Dedifferentiated amniotic fluid mesenchymal stem cell (primary cell): ENCODE data around the gene CACUL1.
"Not testable (repeated sequence)": the region's sequence is repeated elsewhere in the genome, so short reads cannot be mapped to it uniquely, and the experiment has no call there.

Experiments
- DNase-seq: peaks from one replicate; pipeline ENCODE4 v3.0.0-alpha.2; 2016; ENCODE audit errors: extremely low spot score

Gene CACUL1

DNA sequence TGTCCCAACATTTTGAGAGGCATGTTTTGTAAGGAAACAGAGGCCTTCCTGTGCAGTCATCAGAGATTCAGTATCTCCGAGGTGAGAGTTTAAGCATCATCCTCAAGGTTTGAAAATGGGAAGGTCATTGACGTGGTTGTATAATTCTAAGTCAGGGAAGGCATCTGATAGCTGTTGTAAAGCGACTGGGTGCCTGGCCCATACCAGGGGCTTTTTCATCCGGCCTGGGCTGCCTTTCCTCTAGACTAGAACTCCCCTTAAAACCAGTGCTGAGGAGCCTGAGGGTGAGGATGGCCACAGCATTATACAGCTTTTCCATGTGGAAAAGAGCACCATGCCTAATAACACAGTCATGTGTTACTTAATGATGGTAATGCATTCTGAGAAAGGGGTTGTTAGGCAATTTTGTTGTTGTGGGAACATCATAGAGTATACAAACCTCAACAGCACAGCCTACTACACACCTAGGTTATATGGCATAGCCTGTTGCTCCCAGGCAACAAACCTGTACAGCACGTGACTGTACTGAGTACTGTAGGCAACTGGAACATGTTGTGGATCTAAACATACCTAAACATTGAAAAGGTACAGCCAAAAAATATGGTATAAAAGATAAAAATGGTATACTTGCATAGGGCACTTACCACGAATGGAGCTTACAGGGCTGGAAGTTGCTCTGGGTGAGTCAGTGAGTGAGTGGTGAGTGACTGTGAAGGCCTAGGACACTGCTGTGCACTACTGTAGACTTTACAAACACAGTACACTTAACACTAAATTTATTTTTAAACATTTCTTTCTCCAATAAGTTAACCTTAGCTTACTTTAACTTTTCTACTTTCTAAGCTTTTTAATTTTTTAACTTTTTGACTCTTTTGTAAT lies 13.5 kb upstream of the CACUL1 start:
- no peak for DNase-seq

GRCh38 chr10:118767297-118768040 lies 12.7 kb upstream of the CACUL1 start:
- DNase-seq, result no peak

DNA sequence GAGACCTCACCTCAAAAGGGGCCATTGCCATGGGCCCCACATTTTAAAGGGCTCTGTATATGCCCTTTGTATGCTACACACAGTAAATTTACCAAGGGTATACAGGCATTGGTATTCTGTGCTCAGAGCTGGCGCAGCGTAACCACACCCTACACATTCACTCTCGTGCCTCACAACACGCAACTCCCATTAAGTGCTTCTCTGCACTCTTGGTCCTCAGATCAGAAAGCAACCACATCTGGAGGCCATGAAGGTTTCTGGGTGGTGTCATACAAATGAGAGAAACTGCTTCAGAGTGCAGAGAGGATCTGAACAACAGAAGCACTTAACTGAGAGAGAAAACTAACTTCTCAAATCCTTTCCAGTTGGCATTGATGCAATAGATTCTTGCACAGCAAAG lies 9.4 kb upstream of the CACUL1 start:
- no peak for DNase-seq

DNA sequence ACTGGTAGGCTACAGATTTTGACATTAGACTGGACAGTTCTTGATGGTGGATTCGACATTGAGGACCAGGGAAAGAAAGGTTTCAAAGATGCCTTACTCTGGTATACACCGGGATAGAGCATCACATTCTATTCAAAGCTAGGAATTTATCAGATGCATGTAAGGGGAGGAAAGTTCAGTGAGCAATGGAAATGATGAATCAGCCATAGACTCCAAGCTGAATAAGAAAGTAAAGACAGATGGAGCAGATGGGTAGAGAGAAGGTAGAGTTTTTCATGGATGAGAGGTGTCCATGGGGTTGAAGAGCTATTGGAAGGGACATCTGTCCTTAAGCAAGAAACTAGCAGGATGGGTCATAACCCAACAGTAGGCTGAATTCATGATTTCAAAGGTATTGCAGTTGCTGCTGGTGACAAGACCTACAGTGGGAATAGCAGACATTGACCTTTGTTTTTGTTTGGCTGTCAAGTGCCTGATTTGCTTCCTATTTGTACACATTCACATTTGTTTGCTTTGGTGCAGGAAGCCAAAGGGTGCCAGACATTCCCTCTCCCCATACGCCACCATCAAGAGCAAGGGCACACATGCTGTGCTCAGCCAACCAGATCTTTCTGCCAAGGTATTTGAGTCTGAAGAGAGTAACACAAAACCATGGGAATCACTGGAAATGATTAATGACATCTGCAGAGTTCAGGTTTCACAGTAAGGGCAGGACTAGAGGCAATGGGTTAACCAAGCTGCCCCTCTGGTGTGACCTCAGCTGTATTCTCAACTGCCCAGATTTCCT lies 8.6 kb upstream of the CACUL1 start:
- DNase-seq, result no peak

DNA sequence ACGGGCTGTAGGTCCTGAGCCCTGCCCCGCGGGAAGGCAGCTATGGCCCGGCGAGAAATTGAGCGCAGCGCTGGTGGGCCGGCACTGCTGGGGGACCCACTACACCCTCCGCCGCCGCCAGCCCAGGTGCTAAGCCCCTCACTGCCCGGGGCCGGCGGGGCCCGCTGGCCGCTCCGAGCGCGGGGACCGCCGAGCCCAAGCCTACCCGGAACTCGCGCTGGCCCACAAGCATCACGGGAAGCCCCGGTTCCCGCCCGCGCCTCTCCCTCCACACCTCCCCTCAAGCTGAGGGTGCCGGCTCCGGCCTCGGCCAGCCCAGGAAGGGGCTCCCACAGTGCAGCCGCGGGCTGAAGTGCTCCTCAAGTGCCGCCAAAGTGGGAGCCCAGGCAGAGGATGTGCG lies 5.5 kb upstream of the CACUL1 start:
- DNase-seq, result no peak

- no peak for DNase-seq
Observed at GRCh38 chr10:118758449-118758848, 3.7 kb upstream of the CACUL1 start.

DNA sequence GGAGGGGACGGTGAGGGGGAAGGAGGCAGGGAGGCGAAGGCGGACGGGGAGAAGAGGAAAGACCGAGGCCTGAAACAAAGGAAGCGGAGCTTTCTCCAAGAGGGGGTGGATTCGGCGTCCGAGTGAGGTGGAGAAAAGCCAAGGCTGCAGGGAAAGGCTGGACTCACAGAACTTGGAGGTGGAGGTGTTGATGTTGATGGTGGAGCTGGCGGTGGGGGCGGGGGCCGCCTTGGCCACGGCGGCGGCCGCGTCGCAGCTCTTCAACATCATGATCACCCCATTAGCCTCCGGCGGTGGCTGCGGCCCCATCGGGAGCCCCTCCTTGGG lies 578 bp downstream of the CACUL1 start:
- no peak for DNase-seq

DNA sequence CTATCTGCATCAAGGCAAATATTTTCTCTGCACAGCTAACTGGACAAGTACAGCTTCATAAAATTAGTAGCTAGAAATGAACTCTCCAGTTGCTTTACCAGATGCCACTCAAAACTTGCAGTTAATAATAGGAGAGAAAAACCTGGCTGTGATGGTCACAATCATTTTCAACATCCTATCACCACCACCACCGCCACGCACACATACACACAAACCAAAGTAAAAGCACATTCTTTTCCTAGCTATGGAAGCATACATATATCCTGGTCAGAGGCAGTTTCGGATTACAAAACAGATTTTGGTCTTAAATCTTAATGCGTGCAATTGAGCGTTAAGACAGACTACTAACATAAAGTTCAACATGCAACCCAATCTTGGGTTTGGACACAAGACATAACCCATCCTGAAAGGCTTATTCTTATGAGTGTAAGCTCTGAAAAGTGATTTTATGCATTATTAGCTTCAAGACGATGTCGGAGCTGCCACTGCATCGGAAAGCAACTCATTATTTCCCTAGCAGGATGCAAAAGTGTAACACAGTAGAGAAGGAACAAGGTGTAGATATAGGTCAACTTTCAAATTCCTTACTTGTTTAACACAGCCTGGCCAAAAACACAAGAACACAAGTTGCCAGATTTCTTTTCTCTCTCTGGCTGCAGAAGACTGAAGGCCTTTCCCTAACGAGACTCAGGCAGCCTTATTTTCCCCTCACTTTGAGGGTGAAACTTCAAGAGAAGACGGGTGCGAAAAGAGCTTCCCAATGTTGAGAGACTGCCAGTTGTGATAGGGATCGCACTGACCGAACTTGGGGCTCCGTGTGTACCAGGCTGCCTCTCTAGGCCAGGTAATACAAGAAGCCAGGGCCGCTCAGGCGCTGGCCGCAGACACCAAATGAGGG lies 1.2 kb downstream of the CACUL1 start:
- no peak for DNase-seq

GRCh38 chr10:118752409-118752808 lies 2.4 kb downstream of the CACUL1 start:
- DNase-seq, result no peak

- DNase-seq, result no peak
Observed at GRCh38 chr10:118751265-118751664, 3.5 kb downstream of the CACUL1 start.

- DNase-seq, result no peak
Observed at GRCh38 chr10:118748041-118748440, 6.7 kb downstream of the CACUL1 start.

DNA sequence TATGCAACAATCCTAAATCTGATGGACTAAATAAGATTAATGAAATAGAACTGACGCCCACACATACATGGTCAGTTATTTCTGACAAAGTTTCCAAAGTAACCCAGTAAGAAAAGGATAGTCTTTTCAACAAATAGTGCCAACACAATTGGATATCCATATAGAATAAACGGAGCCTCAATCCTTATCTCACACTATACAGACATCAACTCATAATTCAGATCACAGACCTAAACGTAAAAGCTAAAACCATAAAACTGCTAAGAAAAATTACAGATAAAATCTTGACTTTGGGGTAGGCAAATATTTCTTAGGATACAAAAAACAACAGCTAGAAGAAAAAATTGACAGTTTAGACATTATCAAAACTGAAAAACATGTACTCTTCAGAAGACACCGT lies 8.5 kb downstream of the CACUL1 start:
- DNase-seq, result no peak

- DNase-seq, result no peak
Observed at GRCh38 chr10:118745056-118745455, 9.7 kb downstream of the CACUL1 start.

DNA sequence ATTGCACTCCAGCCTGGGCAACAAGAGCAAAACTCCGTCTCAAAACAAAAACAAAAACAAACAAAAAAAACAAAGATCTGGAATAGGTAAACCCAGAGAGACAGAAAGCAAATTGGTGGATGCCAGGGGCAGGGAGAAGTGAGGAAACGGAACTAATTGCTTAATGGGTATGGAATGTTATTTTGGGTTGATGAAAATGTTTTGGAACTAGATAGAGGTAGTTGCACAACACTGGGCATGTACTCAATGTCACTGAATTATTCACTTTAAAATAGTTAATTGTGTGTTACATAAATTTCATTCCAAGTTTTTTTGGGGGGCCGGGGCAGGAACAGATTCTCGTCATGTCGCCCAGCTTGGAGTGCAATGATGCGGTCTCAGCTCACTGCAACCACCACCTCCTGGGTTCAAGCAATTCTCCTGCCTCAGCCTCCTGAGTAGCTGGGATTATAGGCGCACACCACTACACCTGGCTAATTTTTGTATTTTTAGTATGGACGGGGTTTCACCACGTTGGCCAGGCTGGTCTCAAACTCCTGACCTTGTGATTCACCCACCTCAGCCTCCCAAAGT lies 10.3 kb downstream of the CACUL1 start:
- not testable (repeated sequence) for DNase-seq

GRCh38 chr10:118742782-118743181 lies 12.0 kb downstream of the CACUL1 start:
- DNase-seq, result no peak

- DNase-seq, result no peak
Observed at GRCh38 chr10:118742032-118742431, 12.7 kb downstream of the CACUL1 start.

DNA sequence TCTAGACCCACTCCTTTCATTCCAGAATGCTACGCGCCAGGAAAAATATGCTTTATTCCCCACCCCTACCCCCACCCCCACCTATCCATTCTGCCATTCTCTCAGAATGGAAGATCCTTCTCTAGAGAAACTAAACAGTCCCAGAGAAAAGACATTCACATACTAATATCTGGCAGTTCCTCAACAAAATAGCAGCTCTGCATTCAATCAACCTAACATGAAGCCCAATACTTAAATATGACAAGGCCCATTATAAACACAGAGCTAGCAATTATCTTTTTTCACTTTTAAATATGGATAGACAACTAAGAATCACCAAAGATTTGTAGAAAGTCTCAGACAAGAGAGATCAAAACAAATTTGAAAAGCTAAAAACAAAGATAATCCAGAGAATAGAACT lies 16.4 kb downstream of the CACUL1 start:
- DNase-seq, result no peak

GRCh38 chr10:118737603-118738302 lies 17.0 kb downstream of the CACUL1 start:
- no peak for DNase-seq

GRCh38 chr10:118735294-118735693 lies 19.5 kb downstream of the CACUL1 start:
- DNase-seq, result no peak

- DNase-seq, result no peak
Observed at GRCh38 chr10:118734475-118734874, 20.3 kb downstream of the CACUL1 start.
